Adrenal gland (tissue), 12 donors: ENCODE results near the gene HBG1. TPM values are rescaled to one million over a fixed set of nuclear protein-coding genes. Genes with fewer than 3 reads are reported as not detected.

Experiments
- DNase-seq, 7 donors: peaks; one replicate each; pipeline ENCODE4 v3.0.0-alpha.2; 2019 to 2020
- H3K27ac ChIP-seq, 5 donors: fragments of 200-600 bp; sonication (generic) in 4 of 5; 1 replicate in 3 of 5; 2 replicates in 2 of 5; pipeline versions ENCODE4 v1.5.1 to v1.8.0; 2016 to 2020; ENCODE audit warnings: mild to moderate bottlenecking in 1 of 5
- H3K27me3 ChIP-seq: fragments of 200-600 bp; 2 replicates; pipeline ENCODE4 v1.8.0; 2021
- H3K36me3 ChIP-seq, 2 donors: fragments of 200-600 bp; replicated peaks in 1 of 2; 1 replicate in 1 of 2; 2 replicates in 1 of 2; pipeline versions ENCODE4 v1.5.1 to v1.8.0; 2018 to 2022
- H3K4me1 ChIP-seq, 2 donors: fragments of 200-600 bp; replicated peaks in 1 of 2; 1 replicate in 1 of 2; 2 replicates in 1 of 2; pipeline versions ENCODE4 v1.5.1 to v1.8.0; 2018 to 2021
- H3K4me3 ChIP-seq, 4 donors: fragments of 200-600 bp; sonication (generic) in 3 of 4; one replicate each; pipeline ENCODE4 v1.5.1; 2016 to 2018
- H3K9me3 ChIP-seq, 3 donors: fragments of 200-600 bp; sonication (generic) in 1 of 3; replicated peaks in 1 of 3; 1 replicate in 2 of 3; 2 replicates in 1 of 3; pipeline versions ENCODE4 v1.5.1 to v1.8.0; 2016 to 2021
- CTCF ChIP-seq, 6 experiments: fragments of 450-650 bp in 4 of 6; fragments of 200-600 bp in 2 of 6; sonication (generic) in 1 of 6; IDR thresholded peaks; 1 replicate in 5 of 6; 2 replicates in 1 of 6; pipeline versions ENCODE4 v1.5.1 to v1.8.0; 2016 to 2021; ENCODE audit warnings: antibody characterized with exemption in 6 of 6, mild to moderate bottlenecking in 2 of 6, moderate library complexity in 1 of 6
- POLR2A ChIP-seq, 2 donors: fragments of 450-650 bp; IDR thresholded peaks; one replicate each; pipeline ENCODE4 v1.6.1; 2017; ENCODE audit warnings: antibody characterized with exemption in 2 of 2, mild to moderate bottlenecking in 2 of 2, moderate library complexity in 1 of 2
- WGBS, 4 donors: extraction: QIAGEN DNeasy Blood & Tissue Kit in 2 of 4; methylation state at CpG; one replicate each; pipeline versions ENCODE4 v1.1.5 to v1.1.7; 2013 to 2017; 5-methylcytosine and 5-hydroxymethylcytosine counted together
- intact Hi-C, 2 donors: fragments of 100-400 bp; cut with DNase I; formaldehyde crosslinking; loops; one replicate each; pipeline versions ENCODE4 v1.14.1 to v1.15.0; 2022 to 2023
- polyA plus RNA-seq, 3 donors: library from polyadenylated mRNA; stranded (reverse); fragments of 200-250 nt in 2 of 3; fragments of 350-450 nt in 1 of 3; fragmentation: Illumina TruSeq in 1 of 3; extraction: RNeasy Lipid Tissue Mini Kit (QIAGEN cat#74804) in 1 of 3; gene quantifications; one replicate each; pipeline ENCODE4 v1.2.3, GENCODE V29; 2013 to 2014
- total RNA-seq, 9 donors: library from RNA; depleted of rRNA in 4 of 9; stranded (reverse); fragments of >200 nt in 4 of 9; fragments of 120-200 nt in 1 of 9; fragmentation: NEBNext Ultra II Directional in 1 of 9; extraction: Animal tissue kit (Norgen Biotek cat#: 25700) in 1 of 9; gene quantifications; one replicate each; pipeline versions ENCODE4 v1.1.0 to v1.2.4, GENCODE V29; 2013 to 2023
- donor health status: healthy with polysubstance abuse.
- donor health status: Bipolar disorder and iron deficiency.
- donor health status: DM: yes; HTN: yes; CAD: no.
- donor health status: DM: no; HTN: no; CAD: no.
- donor health status: DM: no; HTN: no; CAD: no.
- donor health status: DM: yes; HTN: yes; CAD: no.

HBG1 gene
- total and polyA plus RNA-seq, 12 donors, result 3.6 to 22.7 (median 3.8) TPM; not detected in 9

DNA sequence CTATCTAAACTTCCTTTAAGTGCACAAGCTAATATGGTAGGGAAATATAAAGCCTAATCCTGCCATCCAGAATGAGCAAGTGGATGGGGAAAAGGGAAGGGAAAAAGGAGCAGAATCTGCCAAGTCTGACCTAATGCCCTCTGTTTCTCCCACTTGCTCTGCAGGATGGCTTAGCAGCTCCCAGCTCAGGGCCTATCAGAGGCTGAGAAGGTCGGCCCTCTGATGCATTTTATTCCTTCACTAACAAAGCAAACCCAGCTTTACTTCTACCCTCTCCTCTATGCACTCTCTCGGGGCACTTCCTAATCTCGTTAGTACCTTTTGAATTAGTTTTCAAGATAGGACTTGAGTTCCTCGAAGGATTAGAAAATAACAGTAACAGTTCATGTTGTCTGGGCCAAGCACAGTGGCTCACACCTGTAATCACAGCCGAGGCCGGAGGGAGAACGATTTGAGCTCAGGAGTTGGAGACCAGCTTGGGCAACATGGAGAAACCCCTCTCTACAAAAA lies 39.2 kb downstream of the HBG1 start:
- Histone ChIP-seq H3K36me3 (no peaks in the 10 kb centered on the region), H3K27ac (no peak overlapping the region), H3K4me3 (no peak overlapping the region), H3K9me3 (no peaks in the 10 kb centered on the region), H3K4me1 (no peaks in the 10 kb centered on the region), H3K27me3 (no peaks in the 10 kb centered on the region)
- WGBS, 4 donors, result 58 to 68% (median 62%) methylated on average over 7 of the region's 7 CpGs
- TF ChIP-seq CTCF (IDR thresholded peaks at IDR 0.05) (no peak), POLR2A (IDR thresholded peaks at IDR 0.05) (no peak)
- intact Hi-C loops, result no loop called here
- no peak for DNase-seq

DNA sequence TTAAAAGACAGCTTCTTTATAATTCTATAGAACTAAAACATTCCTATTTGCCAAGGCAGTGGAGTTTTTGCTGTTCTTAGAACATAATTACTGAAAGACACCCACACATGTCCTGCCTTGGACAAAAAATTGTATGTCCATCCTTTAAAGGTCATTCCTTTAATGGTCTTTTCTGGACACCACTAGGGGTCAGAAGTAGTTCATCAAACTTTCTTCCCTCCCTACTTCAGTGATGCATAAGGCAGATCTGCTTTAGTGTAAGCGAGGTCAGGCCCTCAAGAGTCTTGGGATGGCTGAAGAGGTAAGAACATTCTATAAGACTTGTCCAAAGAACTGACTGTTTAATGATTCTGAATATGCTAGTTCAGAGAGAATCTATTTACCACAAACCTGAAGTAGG lies 44.9 kb downstream of the HBG1 start:
- intact Hi-C loops, result loop anchor here in 1 of 2 donors (5.0 kb wide), 1 partner anchor 178 kb away; the partner anchor contains the start of gene OR51M1
- Histone ChIP-seq H3K4me1 (no peaks in the 10 kb centered on the region), H3K4me3 (no peak overlapping the region), H3K27me3 (no peaks in the 10 kb centered on the region), H3K36me3 (no peaks in the 10 kb centered on the region), H3K27ac (no peak overlapping the region), H3K9me3 (no peaks in the 10 kb centered on the region)
- peak in 2 of 7 donors; percentile 11 to 19 for DNase-seq
- TF ChIP-seq POLR2A (IDR thresholded peaks at IDR 0.05), result no peak
- TF ChIP-seq CTCF (IDR thresholded peaks at IDR 0.05), result peak; percentile 22 to 66 (median 58)
- WGBS, 4 donors, result 8 to 29% (median 20%) methylated on average over 1 of the region's 1 CpG

- TF ChIP-seq POLR2A (IDR thresholded peaks at IDR 0.05), result no peak
- TF ChIP-seq CTCF (IDR thresholded peaks at IDR 0.05), result no peak
- intact Hi-C loops, result loop anchor here in 1 of 2 donors (5.0 kb wide), 1 partner anchor 179 kb away; the partner anchor contains the start of gene OR51M1
- DNase-seq, result no peak
- no peaks in the 10 kb centered on the region for H3K27me3 ChIP-seq
- H3K4me3 ChIP-seq, result no peak overlapping the region
- 45 to 64% (median 62%) methylated on average over 2 of the region's 2 CpGs for WGBS, 4 donors
- no peaks in the 10 kb centered on the region for H3K36me3 ChIP-seq
- H3K4me1 ChIP-seq, result no peaks in the 10 kb centered on the region
- H3K9me3 ChIP-seq, result no peaks in the 10 kb centered on the region
- no peak overlapping the region for H3K27ac ChIP-seq
These were observed 46.3 kb downstream of the HBG1 start for GRCh38 chr11:5203366-5203765.

- no peak within 1 kb of the TSS for H3K4me3 ChIP-seq
- H3K27ac ChIP-seq, result no peak within 1 kb of the TSS
- no peaks in the 10 kb centered on the region for H3K9me3 ChIP-seq
- no peak for DNase-seq
- intact Hi-C loops, result loop anchor here in 1 of 2 donors (5.0 kb wide), 1 partner anchor 182 kb away; the partner anchor contains the start of gene OR51M1
- H3K4me1 ChIP-seq, result no peaks in the 10 kb centered on the region
- TF ChIP-seq POLR2A (IDR thresholded peaks at IDR 0.05) (no peak), CTCF (IDR thresholded peaks at IDR 0.05) (no peak)
- H3K36me3 ChIP-seq, result no peaks in the 10 kb centered on the region
- no peaks in the 10 kb centered on the region for H3K27me3 ChIP-seq
- WGBS, 4 donors, result 57 to 64% (median 61%) methylated on average over 1 of the region's 1 CpG
These were observed 49.1 kb downstream of the HBG1 start, which contains the start of gene OR51V1 for GRCh38 chr11:5200582-5200981. TSS of gene OR51V1 (minus strand) at chr11:5200682. CDS start at chr11:5200682, 0 bp downstream.
